H1 (cell line): ENCODE results near the gene SOAT2. TPM values are rescaled to one million over a fixed set of nuclear protein-coding genes. Genes with fewer than 3 reads are reported as not detected.

ENCODE experiments used
- CHD2 ChIP-seq: IDR thresholded peaks from 2 replicates; pipeline ENCODE4 v1.6.1; 2012; ENCODE audit warnings: low read length, improper control_type of control experiment
- GTF2F1 ChIP-seq: IDR thresholded peaks from 2 replicates; pipeline ENCODE4 v1.6.1; 2012; ENCODE audit warnings: low read depth, low read length, improper control_type of control experiment, borderline replicate concordance
- HDAC2 ChIP-seq, 2 experiments: fragments of 300-600 bp in 1 of 2; sonication (generic) in 1 of 2; IDR thresholded peaks; 2 replicates each; pipeline ENCODE4 v1.6.1; 2011 to 2012; ENCODE audit warnings: low read depth in 2 of 2, low read length in 2 of 2, mild to moderate bottlenecking in 2 of 2, moderate library complexity in 2 of 2, borderline replicate concordance in 1 of 2, inconsistent platforms in 1 of 2
- HDAC6 ChIP-seq: IDR thresholded peaks from one replicate; pipeline ENCODE4 v1.7.1; 2012; ENCODE audit warnings: low read depth, mild to moderate bottlenecking, inconsistent platforms, low read length, moderate library complexity
- RBBP5 ChIP-seq: IDR thresholded peaks from 2 replicates; pipeline ENCODE4 v1.7.1; 2012; ENCODE audit warnings: low read depth, mild to moderate bottlenecking, inconsistent platforms, low read length, moderate library complexity, borderline replicate concordance
- TCF12 ChIP-seq: IDR thresholded peaks from 2 replicates; pipeline ENCODE4 v1.6.1; 2011; ENCODE audit warnings: low read depth, mild to moderate bottlenecking, low read length
- TEAD4 ChIP-seq: IDR thresholded peaks from 2 replicates; pipeline ENCODE4 v1.6.1; 2012; ENCODE audit warnings: low read depth, low read length, inconsistent platforms, mixed read lengths
- polyA plus RNA-seq, 7 experiments: library from polyadenylated mRNA; depleted of rRNA in 3 of 7; stranded (reverse) in 5 of 7; unstranded in 2 of 7; fragments of >200 nt in 5 of 7; fragments of 200-250 nt in 2 of 7; gene quantifications; 1 replicate in 5 of 7; 2 replicates in 1 of 7; 4 replicates in 1 of 7; pipeline versions ENCODE4 v1.2.1 to v1.2.3, GENCODE V29; 2011 to 2013; ENCODE audit warnings: missing spikeins in 2 of 7, mixed read lengths in 2 of 7
- total RNA-seq: library from RNA; stranded (reverse); fragmentation: NEBNext Ultra II Directional; extraction: Animal tissue kit (Norgen Biotek cat#: 25700); gene quantifications from 2 replicates; pipeline ENCODE4 v1.2.1, GENCODE V29; 2021
- TF ChIP-seq, protein P1 (sequence below), 3 experiments: IDR thresholded peaks; 1 replicate in 2 of 3; 2 replicates in 1 of 3; pipeline versions ENCODE4 v1.5.1 to v1.6.1; 2011; ENCODE audit warnings: low read length in 3 of 3, mild to moderate bottlenecking in 3 of 3, inconsistent platforms in 2 of 3, low read depth in 1 of 3, moderate library complexity in 1 of 3; ENCODE audit not compliant: insufficient read depth in 1 of 3; ENCODE audit errors: control extremely low read depth in 1 of 3

SOAT2 gene
- total and polyA plus RNA-seq, 2 of the 8 experiments (the other 6 are each of a cell fraction or from before 2014, with no cell fraction given) = 0.08 TPM; not detected in 1

DNA sequence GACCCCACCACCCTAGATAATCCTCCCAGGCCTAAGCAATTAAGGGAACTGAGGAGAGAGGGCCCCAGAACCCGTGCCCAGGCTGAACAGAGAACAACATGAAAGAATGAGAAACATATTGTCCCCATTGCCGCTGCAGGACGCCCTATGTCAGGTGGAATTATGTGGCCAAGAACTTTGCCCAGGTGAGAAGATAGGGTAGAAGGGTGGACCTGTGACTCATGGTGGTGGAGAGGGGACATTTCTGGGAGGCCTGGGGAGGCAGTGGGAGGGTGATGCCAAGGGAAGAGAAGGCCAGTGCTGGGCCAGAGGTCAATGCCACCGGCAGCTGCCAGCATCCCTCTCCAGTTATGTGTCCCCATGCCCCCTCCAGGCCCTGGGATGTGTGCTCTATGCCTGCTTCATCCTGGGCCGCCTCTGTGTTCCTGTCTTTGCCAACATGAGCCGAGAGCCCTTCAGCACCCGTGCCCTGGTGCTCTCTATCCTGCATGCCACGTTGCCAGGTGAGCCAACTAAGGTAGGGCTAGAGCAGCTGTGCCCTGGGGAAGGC is 15.5 kb downstream of the SOAT2 start (continued):
- no peak for TF ChIP-seq GTF2F1
- TF ChIP-seq TEAD4 = no peak
- TF ChIP-seq, protein P1, sequence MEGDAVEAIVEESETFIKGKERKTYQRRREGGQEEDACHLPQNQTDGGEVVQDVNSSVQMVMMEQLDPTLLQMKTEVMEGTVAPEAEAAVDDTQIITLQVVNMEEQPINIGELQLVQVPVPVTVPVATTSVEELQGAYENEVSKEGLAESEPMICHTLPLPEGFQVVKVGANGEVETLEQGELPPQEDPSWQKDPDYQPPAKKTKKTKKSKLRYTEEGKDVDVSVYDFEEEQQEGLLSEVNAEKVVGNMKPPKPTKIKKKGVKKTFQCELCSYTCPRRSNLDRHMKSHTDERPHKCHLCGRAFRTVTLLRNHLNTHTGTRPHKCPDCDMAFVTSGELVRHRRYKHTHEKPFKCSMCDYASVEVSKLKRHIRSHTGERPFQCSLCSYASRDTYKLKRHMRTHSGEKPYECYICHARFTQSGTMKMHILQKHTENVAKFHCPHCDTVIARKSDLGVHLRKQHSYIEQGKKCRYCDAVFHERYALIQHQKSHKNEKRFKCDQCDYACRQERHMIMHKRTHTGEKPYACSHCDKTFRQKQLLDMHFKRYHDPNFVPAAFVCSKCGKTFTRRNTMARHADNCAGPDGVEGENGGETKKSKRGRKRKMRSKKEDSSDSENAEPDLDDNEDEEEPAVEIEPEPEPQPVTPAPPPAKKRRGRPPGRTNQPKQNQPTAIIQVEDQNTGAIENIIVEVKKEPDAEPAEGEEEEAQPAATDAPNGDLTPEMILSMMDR (IDR thresholded peaks at IDR 0.05; ENCODE audit: control extremely low read depth in 1 of 3, insufficient read depth in 1 of 3, low read depth in 1 of 3, low read length in 3 of 3) = no peak
- TF ChIP-seq TCF12 = no peak
- TF ChIP-seq HDAC6 = no peak
- no peak for TF ChIP-seq HDAC2 (IDR thresholded peaks at IDR 0.05; ENCODE audit: borderline replicate concordance in 1 of 2, low read depth in 2 of 2, low read length in 2 of 2)
- no peak for TF ChIP-seq CHD2
- TF ChIP-seq RBBP5 = no peak
- TF ChIP-seq, all 59 proteins: peak for 0
